ENCODE data around the gene C19orf81. TPM values are rescaled to one million over a fixed set of nuclear protein-coding genes. Genes with fewer than 3 reads are reported as not detected.

Gene C19orf81
- polyA plus RNA-seq, 1 donor from 2014 or later: 1.3 TPM

GRCh38 chr19:50669302-50670101 lies 20.3 kb downstream of the C19orf81 start:
- Mint-ChIP-seq H3K36me3 (peaks cover 4% of the 10 kb centered on the region), H3K27me3 (peaks cover 33% of the 10 kb centered on the region), H3K4me3 (peak overlapping the region in 1 of 4 donors; percentile 72), H3K27ac (peak overlapping the region in 2 of 3 donors; percentile 28 to 88), H3K4me1 (no peaks in the 10 kb centered on the region), H3K9me3 (no peaks in the 10 kb centered on the region)

- H3K36me3 Mint-ChIP-seq: peaks cover 4% of the 10 kb centered on the region
- H3K27ac Mint-ChIP-seq: peak overlapping the region in 1 of 3 donors; percentile 88
- peaks cover 33% of the 10 kb centered on the region for H3K27me3 Mint-ChIP-seq
- no peaks in the 10 kb centered on the region for H3K4me1 Mint-ChIP-seq
- H3K9me3 Mint-ChIP-seq: no peaks in the 10 kb centered on the region
- no peak overlapping the region for H3K4me3 Mint-ChIP-seq
Observed at GRCh38 chr19:50670102-50670380, 20.8 kb downstream of the C19orf81 start.

- Mint-ChIP-seq H3K36me3 (peaks cover 7% of the 10 kb centered on the region), H3K27ac (no peak overlapping the region), H3K27me3 (peaks cover 35% of the 10 kb centered on the region), H3K4me1 (peaks cover 0 to 2% (median 0%) of the 10 kb centered on the region in 3 donors), H3K4me3 (no peak overlapping the region), H3K9me3 (peaks cover 0 to 4% (median 2%) of the 10 kb centered on the region in 3 donors)
Observed at GRCh38 chr19:50673118-50673517, 23.9 kb downstream of the C19orf81 start.

GRCh38 chr19:50676625-50677197 lies 27.5 kb downstream of the C19orf81 start:
- H3K4me3 Mint-ChIP-seq: no peak overlapping the region
- peaks cover 0 to 4% (median 2%) of the 10 kb centered on the region in 3 donors for H3K9me3 Mint-ChIP-seq
- peaks cover 17% of the 10 kb centered on the region for H3K27me3 Mint-ChIP-seq
- H3K36me3 Mint-ChIP-seq: peaks cover 10% of the 10 kb centered on the region
- H3K27ac Mint-ChIP-seq: no peak overlapping the region
- peaks cover 0 to 10% (median 8%) of the 10 kb centered on the region in 3 donors for H3K4me1 Mint-ChIP-seq

- Mint-ChIP-seq H3K4me1 (peaks cover 0 to 10% (median 8%) of the 10 kb centered on the region in 3 donors), H3K27me3 (peaks cover 12% of the 10 kb centered on the region), H3K9me3 (peaks cover 0 to 8% (median 2%) of the 10 kb centered on the region in 3 donors), H3K36me3 (peaks cover 10% of the 10 kb centered on the region), H3K27ac (peak overlapping the region in 1 of 3 donors; percentile 73), H3K4me3 (no peak overlapping the region)
Observed at GRCh38 chr19:50677636-50678035, 28.4 kb downstream of the C19orf81 start.

- Mint-ChIP-seq H3K27ac (no peak overlapping the region), H3K9me3 (peaks cover 0 to 8% (median 2%) of the 10 kb centered on the region in 3 donors), H3K36me3 (peaks cover 10% of the 10 kb centered on the region), H3K27me3 (peaks cover 8% of the 10 kb centered on the region), H3K4me3 (peak overlapping the region in 1 of 4 donors; percentile 89), H3K4me1 (peaks cover 0 to 10% (median 8%) of the 10 kb centered on the region in 3 donors)
Observed at GRCh38 chr19:50678323-50678722, 29.1 kb downstream of the C19orf81 start.

GRCh38 chr19:50679177-50680125 lies 30.2 kb downstream of the C19orf81 start:
- peaks cover 10% of the 10 kb centered on the region for H3K36me3 Mint-ChIP-seq
- H3K27ac Mint-ChIP-seq: peak overlapping the region; percentile 43 to 89 (median 86)
- peaks cover 5 to 13% (median 8%) of the 10 kb centered on the region in 3 donors for H3K4me1 Mint-ChIP-seq
- peaks cover 2 to 10% (median 3%) of the 10 kb centered on the region in 3 donors for H3K9me3 Mint-ChIP-seq
- peaks cover 7% of the 10 kb centered on the region for H3K27me3 Mint-ChIP-seq
- peak overlapping the region in 3 of 4 donors; percentile 52 to 88 (median 83) for H3K4me3 Mint-ChIP-seq

GRCh38 chr19:50686310-50687032 lies 37.2 kb downstream of the C19orf81 start:
- H3K9me3 Mint-ChIP-seq: peaks cover 2 to 12% (median 3%) of the 10 kb centered on the region in 3 donors
- peaks cover 0 to 5% (median 3%) of the 10 kb centered on the region in 3 donors for H3K4me1 Mint-ChIP-seq
- no peaks in the 10 kb centered on the region for H3K36me3 Mint-ChIP-seq
- H3K4me3 Mint-ChIP-seq: no peak overlapping the region
- H3K27ac Mint-ChIP-seq: no peak overlapping the region
- H3K27me3 Mint-ChIP-seq: peaks cover 27% of the 10 kb centered on the region

GRCh38 chr19:50688766-50689165 lies 39.5 kb downstream of the C19orf81 start:
- no peak overlapping the region for H3K4me3 Mint-ChIP-seq
- peaks cover 0 to 3% (median 3%) of the 10 kb centered on the region in 3 donors for H3K4me1 Mint-ChIP-seq
- no peak overlapping the region for H3K27ac Mint-ChIP-seq
- H3K36me3 Mint-ChIP-seq: no peaks in the 10 kb centered on the region
- peaks cover 38% of the 10 kb centered on the region for H3K27me3 Mint-ChIP-seq
- peaks cover 2 to 8% (median 3%) of the 10 kb centered on the region in 3 donors for H3K9me3 Mint-ChIP-seq

GRCh38 chr19:50690439-50690838 lies 41.2 kb downstream of the C19orf81 start:
- Mint-ChIP-seq H3K36me3 (no peaks in the 10 kb centered on the region), H3K27me3 (peaks cover 33% of the 10 kb centered on the region), H3K27ac (no peak overlapping the region), H3K9me3 (peaks cover 0 to 6% (median 2%) of the 10 kb centered on the region in 3 donors), H3K4me3 (no peak overlapping the region), H3K4me1 (peaks cover 0 to 2% (median 0%) of the 10 kb centered on the region in 3 donors)

GRCh38 chr19:50693064-50693975 lies 44.1 kb downstream of the C19orf81 start:
- Mint-ChIP-seq H3K36me3 (no peaks in the 10 kb centered on the region), H3K9me3 (peaks cover 0 to 4% (median 2%) of the 10 kb centered on the region in 3 donors), H3K4me3 (no peak overlapping the region), H3K4me1 (peaks cover 0 to 2% (median 2%) of the 10 kb centered on the region in 3 donors), H3K27ac (peak overlapping the region in 1 of 3 donors; percentile 62), H3K27me3 (peaks cover 39% of the 10 kb centered on the region)

GRCh38 chr19:50694815-50695145 lies 45.5 kb downstream of the C19orf81 start:
- Mint-ChIP-seq H3K9me3 (peaks cover 0 to 4% (median 0%) of the 10 kb centered on the region in 3 donors), H3K36me3 (no peaks in the 10 kb centered on the region), H3K27me3 (peaks cover 42% of the 10 kb centered on the region), H3K4me1 (peaks cover 0 to 2% (median 2%) of the 10 kb centered on the region in 3 donors), H3K27ac (no peak overlapping the region), H3K4me3 (no peak overlapping the region)

GRCh38 chr19:50695251-50696093 lies 46.2 kb downstream of the C19orf81 start:
- H3K27ac Mint-ChIP-seq: no peak overlapping the region
- H3K9me3 Mint-ChIP-seq: peaks cover 0 to 3% (median 0%) of the 10 kb centered on the region in 3 donors
- no peaks in the 10 kb centered on the region for H3K36me3 Mint-ChIP-seq
- no peak overlapping the region for H3K4me3 Mint-ChIP-seq
- peaks cover 42% of the 10 kb centered on the region for H3K27me3 Mint-ChIP-seq
- peaks cover 0 to 2% (median 2%) of the 10 kb centered on the region in 3 donors for H3K4me1 Mint-ChIP-seq

Data from IgD-negative memory B cell (primary cell).